OCI-LY3 (cell line): ENCODE data around the gene EPB41L5.

Experiments used
- CTCF ChIP-seq: fragments of 200-600, 300-600 bp; sonication (generic); IDR thresholded peaks from 2 replicates; pipeline ENCODE4 v1.5.1; 2014; ENCODE audit warnings: antibody characterized with exemption, low read length, low read depth
- EZH2phosphoT487 ChIP-seq: fragments of 200-600 bp; shearing (Covaris generic); IDR thresholded peaks from 2 replicates; pipeline ENCODE4 v1.6.1; 2018; ENCODE audit warnings: antibody characterized with exemption, mixed run types, low read depth

- TF ChIP-seq CTCF (no peak), EZH2phosphoT487 (no peak)
Observed at GRCh38 chr2:120148669-120149068, 135.8 kb downstream of the EPB41L5 start.
